K562 (cell line): ENCODE measurements around the gene TOP3A. TPM values are rescaled to one million over a fixed set of nuclear protein-coding genes. Genes with fewer than 3 reads are reported as not detected.

Source experiments
- ATAC-seq: fragments of 200-7000 bp; cut with Tn5 transposase; 3 replicates; pipeline ENCODE4 v1.9.1; 2020; ENCODE audit warnings: moderate library complexity
- BruUV-seq: library from RNA; stranded (reverse); fragments of 400-500 nt; replicated peaks from 2 replicates; lab custom pipeline; 2021; lab: Mats Ljungman, UMichigan
- CTCF ChIA-PET: fragments of 300-600 bp; formaldehyde crosslinking; extraction: SDS; loops from one replicate; lab custom pipeline; 2021; ENCODE audit warnings: low intra/inter-chr PET ratio; lab: Yijun Ruan, JAX
- POLR2A ChIA-PET: fragments of 300-600, 350-650 bp; sonication (Branson Sonifier 250); formaldehyde crosslinking; extraction: SDS; loops from one replicate; lab custom pipeline; 2021; ENCODE audit warnings: antibody characterized with exemption, inconsistent platforms; lab: Yijun Ruan, JAX
- DNase-seq, 4 experiments: peaks; one replicate each; pipeline versions ENCODE4 v3.0.0 to v3.0.0-alpha.2; 2011 to 2018; ENCODE audit warnings: low spot score in 3 of 4, mixed read lengths in 3 of 4; ENCODE audit errors: extremely low read depth in 1 of 4
- FAIRE-seq: peaks from 2 replicates; lab custom pipeline; 2011; peaks lifted over from hg19 to GRCh38; lab: Jason Lieb, UNC
- H2AFZ ChIP-seq: 2 replicates; pipeline ENCODE4 v1.6.0; 2011; ENCODE audit warnings: low read depth, low read length, control low read depth, inconsistent platforms
- H3K27ac ChIP-seq: fragments of 200-600 bp; 3 replicates; pipeline ENCODE4 v1.8.0; 2011; ENCODE audit warnings: low read depth, mild to moderate bottlenecking, control low read depth, inconsistent platforms, low read length, moderate library complexity, mixed read lengths; ENCODE audit errors: extremely low read depth
- H3K27me3 ChIP-seq, 2 experiments: fragments of 300-600 bp in 1 of 2; 2 replicates in 1 of 2; 3 replicates in 1 of 2; pipeline versions ENCODE4 v1.6.0 to v1.8.0; 2011; ENCODE audit warnings: inconsistent platforms in 2 of 2, low read length in 2 of 2, mild to moderate bottlenecking in 1 of 2, mixed read lengths in 1 of 2, moderate library complexity in 1 of 2; ENCODE audit not compliant: control insufficient read depth in 2 of 2, insufficient read depth in 2 of 2
- H3K36me3 ChIP-seq: fragments of 300-600 bp; 3 replicates; pipeline ENCODE4 v1.8.0; 2011; ENCODE audit warnings: mild to moderate bottlenecking, low read length, inconsistent platforms; ENCODE audit not compliant: control insufficient read depth, insufficient read depth
- H3K4me1 ChIP-seq, 2 experiments: fragments of 200-600 bp in 1 of 2; replicated peaks in 1 of 2; 2 replicates in 1 of 2; 3 replicates in 1 of 2; pipeline versions ENCODE4 v1.5.1 to v1.8.0; 2011; ENCODE audit warnings: inconsistent platforms in 2 of 2, low read length in 2 of 2, mild to moderate bottlenecking in 1 of 2, mixed read lengths in 1 of 2, moderate library complexity in 1 of 2; ENCODE audit not compliant: control insufficient read depth in 2 of 2, insufficient read depth in 2 of 2
- H3K4me2 ChIP-seq: 2 replicates; pipeline ENCODE4 v1.6.1; 2011; ENCODE audit warnings: low read length, control low read depth, inconsistent platforms, mixed read lengths; ENCODE audit not compliant: insufficient read depth
- H3K4me3 ChIP-seq: fragments of 200-600 bp; sonication (generic), shearing (Covaris generic); 2 replicates; pipeline ENCODE4 v1.5.1; 2016; ENCODE audit warnings: control low read depth, inconsistent platforms
- H3K79me2 ChIP-seq: fragments of 200-600 bp; 3 replicates; pipeline ENCODE4 v1.8.0; 2011; ENCODE audit warnings: low read length, inconsistent platforms; ENCODE audit not compliant: control insufficient read depth, insufficient read depth
- H3K9ac ChIP-seq, 2 experiments: 2 replicates each; pipeline versions ENCODE4 v1.6.0 to v1.6.1; 2011; ENCODE audit warnings: low read depth in 2 of 2, low read length in 2 of 2, control low read depth in 1 of 2, inconsistent platforms in 1 of 2, mild to moderate bottlenecking in 1 of 2, mixed read lengths in 1 of 2; ENCODE audit not compliant: insufficient read depth in 1 of 2
- H3K9me1 ChIP-seq: one replicate; pipeline ENCODE4 v1.6.0; 2011; ENCODE audit warnings: inconsistent platforms, mild to moderate bottlenecking, low read length, moderate library complexity; ENCODE audit not compliant: control insufficient read depth, insufficient read depth
- H3K9me3 ChIP-seq: replicated peaks from 2 replicates; pipeline ENCODE4 v1.5.1; 2011; ENCODE audit warnings: low read depth, low read length, inconsistent platforms; ENCODE audit not compliant: control insufficient read depth, insufficient read depth
- H4K20me1 ChIP-seq: replicated peaks from 2 replicates; pipeline ENCODE4 v1.6.1; 2011; ENCODE audit warnings: low read length, inconsistent platforms, mixed read lengths; ENCODE audit not compliant: control insufficient read depth, insufficient read depth
- CEBPG ChIP-seq, 3 experiments: fragments of 200-800 bp in 1 of 3; sonication (Bioruptor generic) in 1 of 3; sonication (generic) in 1 of 3; formaldehyde crosslinking in 1 of 3; IDR thresholded peaks in 2 of 3; conservative IDR thresholded peaks in 1 of 3; 2 replicates each; pipeline versions ENCODE4 v1.6.1 to v1.8.0; 2016 to 2022; ENCODE audit warnings: missing compliant biosample characterization in 2 of 3, missing genetic modification characterization in 2 of 3, mild to moderate bottlenecking in 1 of 3, missing genetic modification reagents in 1 of 3
- HMG20A ChIP-seq: fragments of 450-650 bp; formaldehyde crosslinking; conservative IDR thresholded peaks from 2 replicates; pipeline ENCODE4 v1.4.0; 2020; ENCODE audit warnings: mild to moderate bottlenecking, mixed read lengths
- ILF3 ChIP-seq: fragments of 450-650 bp; IDR thresholded peaks from 2 replicates; pipeline ENCODE4 v1.6.1; 2018; ENCODE audit warnings: antibody characterized with exemption, mild to moderate bottlenecking, moderate library complexity, borderline replicate concordance
- JUND ChIP-seq, 2 experiments: IDR thresholded peaks; 2 replicates in 1 of 2; 3 replicates in 1 of 2; pipeline ENCODE4 v1.6.1; 2011; ENCODE audit warnings: borderline replicate concordance in 2 of 2, low read depth in 2 of 2, low read length in 2 of 2, improper control_type of control experiment in 1 of 2, missing biosample characterization in 1 of 2, missing genetic modification characterization in 1 of 2, missing genetic modification reagents in 1 of 2
- SAFB ChIP-seq: fragments of 200-400 bp; formaldehyde crosslinking; IDR thresholded peaks from 2 replicates; pipeline ENCODE4 v1.6.1; 2017; ENCODE audit warnings: low read depth, low read length, borderline replicate concordance
- SMARCE1 ChIP-seq: fragments of 450-650 bp; IDR thresholded peaks from 2 replicates; pipeline ENCODE4 v1.7.1; 2016; ENCODE audit warnings: mild to moderate bottlenecking
- SP2 ChIP-seq: IDR thresholded peaks from 2 replicates; pipeline ENCODE4 v1.6.1; 2011; ENCODE audit warnings: mild to moderate bottlenecking, low read depth, low read length, moderate library complexity; ENCODE audit not compliant: poor library complexity, severe bottlenecking; ENCODE audit errors: extremely low read depth
- ZNF77 ChIP-seq: fragments of 250-450 bp; sonication (Bioruptor Pico); IDR thresholded peaks from 2 replicates; pipeline ENCODE4 v1.5.0; 2020
- WGBS: fragments of 100-300 bp; shearing (Covaris generic); methylation state at CpG from one replicate; pipeline ENCODE4 v1.1.6; 2016; ENCODE audit warnings: low coverage, mixed read lengths; ENCODE audit not compliant: insufficient coverage; ENCODE audit errors: missing lambda C conversion rate; 5-methylcytosine and 5-hydroxymethylcytosine counted together
- in situ Hi-C: fragments of 300-500 bp; cut with MboI; formaldehyde crosslinking; loops from 4 replicates; pipeline ENCODE4 v1.15.0; 2018; ENCODE audit warnings: inconsistent platforms, mixed read lengths
- intact Hi-C: fragments of 100-400 bp; cut with micrococcal nuclease; formaldehyde crosslinking; loops from 2 replicates; pipeline ENCODE4 v1.14.2; 2022
- polyA plus RNA-seq, 8 experiments: library from polyadenylated mRNA; depleted of rRNA in 4 of 8; stranded (reverse) in 5 of 8; unstranded in 3 of 8; fragments of >200 nt; fragmentation: Nextera tagmentation in 2 of 8; fragmentation: Illumina TruSeq in 1 of 8; extraction: Ambion mirVana in 2 of 8; extraction: Trizol in 1 of 8; gene quantifications; 2 replicates each; pipeline versions ENCODE4 v1.2.1 to v1.2.3, GENCODE V29; 2011 to 2014; ENCODE audit warnings: inconsistent platforms in 1 of 8, missing spikeins in 1 of 8
- total RNA-seq, 7 experiments: library from RNA; depleted of rRNA in 6 of 7; stranded (reverse); fragments of >200 nt in 6 of 7; fragmentation: Illumina TruSeq in 2 of 7; extraction: Trizol in 2 of 7; gene quantifications; 2 replicates each; pipeline versions ENCODE4 v1.2.1 to v1.2.3, GENCODE V29; 2011 to 2021; ENCODE audit warnings: low replicate concordance in 1 of 7
- TF ChIP-seq, protein P1 (sequence below): sonication (generic); formaldehyde crosslinking; IDR thresholded peaks from 2 replicates; pipeline ENCODE4 v1.8.0; 2022; ENCODE audit warnings: missing genetic modification reagents, mild to moderate bottlenecking, borderline replicate concordance

The TOP3A gene
- total and polyA plus RNA-seq, 9 of the 15 experiments (the other 6 are each of a cell fraction or from before 2014, with no cell fraction given): 5.2 to 49.7 (median 24.7) TPM

DNA sequence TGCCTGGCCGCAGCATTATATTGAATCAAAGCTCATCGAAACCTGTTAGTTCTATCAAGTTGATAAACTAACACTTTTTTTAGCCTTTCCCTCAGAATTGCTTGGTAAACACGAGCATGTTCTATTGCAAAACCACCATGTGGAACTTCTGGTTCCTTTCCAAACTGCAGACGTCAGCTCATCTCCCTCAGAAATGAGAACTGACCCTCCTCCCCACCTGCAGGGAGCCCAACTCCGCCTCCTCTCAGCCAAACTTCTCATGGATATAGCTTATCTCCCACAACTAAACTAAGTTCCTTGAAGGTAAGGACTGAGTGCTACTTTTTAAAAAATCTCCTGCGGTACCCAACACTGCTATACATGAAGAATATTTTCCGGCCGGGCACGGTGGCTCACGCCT is 41.8 kb upstream of the TOP3A start:
- H3K4me2 ChIP-seq: no peak overlapping the region
- DNase-seq (no peak), FAIRE-seq (no peak), ATAC-seq (no peak)
- ChIA-PET CTCF (no interaction called here), POLR2A (no interaction called here)
- no peak overlapping the region for H3K9ac ChIP-seq
- no TSS peak for BruUV-seq
- no peaks in the 10 kb centered on the region for H3K27me3 ChIP-seq
- no peak overlapping the region for H3K4me3 ChIP-seq
- H3K79me2 ChIP-seq: peaks cover under 1% of the 10 kb centered on the region; the same call in 2 of the 3 replicates
- H3K9me3 ChIP-seq: no peaks in the 10 kb centered on the region
- no peak overlapping the region for H2AFZ ChIP-seq
- no peaks in the 10 kb centered on the region for H3K4me1 ChIP-seq
- no peak overlapping the region for H3K27ac ChIP-seq
- TF ChIP-seq SP2 (no peak), SMARCE1 (no peak), JUND (IDR thresholded peaks at IDR 0.05; ENCODE audit: borderline replicate concordance, low read depth, low read length) (no peak), JUND (tag; IDR thresholded peaks at IDR 0.05; ENCODE audit: borderline replicate concordance, low read depth, low read length) (no peak)
- H3K36me3 ChIP-seq: peaks cover 34% of the 10 kb centered on the region; the same call in 2 of the 3 replicates
- in situ Hi-C loops (no loop called here), intact Hi-C loops (no loop called here)
- no peaks in the 10 kb centered on the region for H4K20me1 ChIP-seq
- H3K9me1 ChIP-seq: no peaks in the 10 kb centered on the region
- WGBS: 92% methylated on average over 10 of the region's 10 CpGs

DNA sequence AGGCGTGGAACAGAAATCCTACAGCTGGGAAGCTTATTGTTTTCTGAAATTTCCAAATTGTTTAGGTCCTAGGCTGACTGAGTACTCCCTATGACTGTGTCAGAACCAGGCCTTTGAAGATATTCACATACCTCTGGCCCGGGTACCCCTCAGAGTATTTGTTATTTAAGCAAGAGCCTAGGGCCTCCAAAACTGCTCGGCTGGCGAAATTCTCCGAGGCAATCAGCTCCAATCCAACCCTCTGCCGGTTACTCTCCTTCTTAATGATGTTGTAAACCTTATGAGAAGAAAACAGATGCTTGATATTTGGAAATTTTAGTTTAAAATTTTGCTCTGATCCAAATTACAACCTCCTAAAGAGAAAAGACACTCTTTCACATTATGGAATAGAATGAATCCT is 38.7 kb upstream of the TOP3A start:
- intact Hi-C loops: no loop called here
- BruUV-seq: TSS peak; percentile 32
- Histone ChIP-seq H3K4me2 (no peak overlapping the region), H4K20me1 (no peaks in the 10 kb centered on the region), H3K27me3 (no peaks in the 10 kb centered on the region), H3K4me1 (no peaks in the 10 kb centered on the region), H3K4me3 (no peak overlapping the region), H3K9me1 (no peaks in the 10 kb centered on the region), H3K9ac (no peak overlapping the region), H3K27ac (no peak overlapping the region)
- no peak for FAIRE-seq
- ATAC-seq: no peak
- TF ChIP-seq ZNF77 (no peak), SAFB (no peak), ILF3 (no peak), HMG20A (no peak), CEBPG (CRISPR knock-in tag; IDR thresholded peaks at IDR 0.05) (no peak), CEBPG (tag; conservative IDR thresholded peaks at IDR 0.05 in 1 of 2, IDR thresholded peaks at IDR 0.05 in 1 of 2) (no peak)
- TF ChIP-seq, protein P1, sequence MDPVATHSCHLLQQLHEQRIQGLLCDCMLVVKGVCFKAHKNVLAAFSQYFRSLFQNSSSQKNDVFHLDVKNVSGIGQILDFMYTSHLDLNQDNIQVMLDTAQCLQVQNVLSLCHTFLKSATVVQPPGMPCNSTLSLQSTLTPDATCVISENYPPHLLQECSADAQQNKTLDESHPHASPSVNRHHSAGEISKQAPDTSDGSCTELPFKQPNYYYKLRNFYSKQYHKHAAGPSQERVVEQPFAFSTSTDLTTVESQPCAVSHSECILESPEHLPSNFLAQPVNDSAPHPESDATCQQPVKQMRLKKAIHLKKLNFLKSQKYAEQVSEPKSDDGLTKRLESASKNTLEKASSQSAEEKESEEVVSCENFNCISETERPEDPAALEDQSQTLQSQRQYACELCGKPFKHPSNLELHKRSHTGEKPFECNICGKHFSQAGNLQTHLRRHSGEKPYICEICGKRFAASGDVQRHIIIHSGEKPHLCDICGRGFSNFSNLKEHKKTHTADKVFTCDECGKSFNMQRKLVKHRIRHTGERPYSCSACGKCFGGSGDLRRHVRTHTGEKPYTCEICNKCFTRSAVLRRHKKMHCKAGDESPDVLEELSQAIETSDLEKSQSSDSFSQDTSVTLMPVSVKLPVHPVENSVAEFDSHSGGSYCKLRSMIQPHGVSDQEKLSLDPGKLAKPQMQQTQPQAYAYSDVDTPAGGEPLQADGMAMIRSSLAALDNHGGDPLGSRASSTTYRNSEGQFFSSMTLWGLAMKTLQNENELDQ (CRISPR knock-in tag): no peak
- TF ChIP-seq, all 486 proteins: peak for 0
- ChIA-PET POLR2A (interaction anchor here (1.6 kb wide), 1 partner anchor 9 kb away, joined by 6 read pairs; the partner anchor contains the start of gene SHMT1), CTCF (no interaction called here)
- Histone ChIP-seq H3K9me3 (no peaks in the 10 kb centered on the region), H3K36me3 (peaks cover 30% of the 10 kb centered on the region; the same call in 2 of the 3 replicates), H3K79me2 (no peaks in the 10 kb centered on the region), H2AFZ (no peak overlapping the region)
- in situ Hi-C loops: no loop called here
- WGBS: 97% methylated on average over 6 of the region's 6 CpGs
- no peak for DNase-seq
